CD4-positive, alpha-beta T cell treated with Interleukin-12 subunit alpha and Interleukin-12 subunit beta, for 1 hour (primary cell): ENCODE data around the gene CBLN1.
A peak's percentile ranks its signal among the peaks of the same experiment; 100 is the strongest.

Source experiments
- DNase-seq: peaks from one replicate; pipeline ENCODE4 v3.0.0-alpha.2; 2020

The CBLN1 gene

GRCh38 chr16:49281480-49281842 lies at the start of gene CBLN1:
CBLN1 (minus strand) TSS chr16:49281838; CDS start chr16:49281465, 373 bp downstream.
- DNase-seq: no peak

DNA sequence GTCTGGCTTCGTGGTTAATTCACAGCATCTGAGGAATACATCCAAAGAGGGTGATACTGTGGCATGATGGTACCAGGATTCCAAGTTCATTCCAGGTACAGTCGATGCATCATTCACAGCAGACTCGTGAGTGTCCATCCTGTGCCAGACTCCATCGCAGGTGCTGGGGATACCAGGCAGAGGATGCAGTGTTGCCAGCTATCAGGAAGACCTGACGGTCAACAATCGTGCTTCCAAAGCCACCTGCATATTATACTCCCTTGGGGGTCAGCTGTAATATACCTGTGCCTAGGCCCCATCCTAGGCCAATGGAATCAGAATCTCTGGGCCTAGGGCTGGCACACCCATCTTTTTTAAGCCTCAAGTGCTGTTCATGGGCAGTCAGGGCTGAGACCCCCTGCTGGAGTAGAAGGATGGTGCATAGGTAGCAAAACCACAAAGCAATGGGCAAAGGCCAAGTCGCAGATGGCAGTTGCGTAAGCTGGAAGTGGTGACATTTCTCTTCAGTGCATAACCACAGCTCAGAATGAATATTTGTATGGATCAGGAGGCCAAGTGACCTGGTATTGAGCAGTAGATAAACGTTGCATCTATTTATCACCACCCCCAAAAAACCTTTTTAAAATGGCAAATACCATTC lies 49.0 kb upstream of the CBLN1 start:
- no peak for DNase-seq

- DNase-seq: no peak
These were observed 46.7 kb upstream of the CBLN1 start for GRCh38 chr16:49328325-49328724.

GRCh38 chr16:49327466-49327865 lies 45.8 kb upstream of the CBLN1 start:
- DNase-seq: no peak

DNA sequence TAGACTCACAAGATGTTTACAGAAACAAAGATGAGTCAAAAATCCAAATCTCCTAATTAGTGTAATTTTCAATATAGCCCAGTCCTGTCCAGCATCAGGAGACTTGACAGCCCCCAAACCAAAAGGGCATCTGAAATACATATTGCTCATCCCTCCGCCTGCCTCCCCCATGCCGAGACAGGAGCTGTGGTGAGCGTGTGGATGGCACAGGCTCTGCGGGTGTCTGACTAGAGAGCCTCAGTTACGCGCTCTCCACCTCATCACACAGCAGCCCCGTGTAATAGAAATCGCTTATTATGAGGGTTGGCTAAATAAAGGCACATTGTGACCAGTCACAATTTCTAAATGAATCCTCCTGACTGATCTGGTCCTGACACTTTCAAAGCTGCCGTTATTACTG lies 43.1 kb upstream of the CBLN1 start:
- DNase-seq: no peak

GRCh38 chr16:49315602-49316001 lies 34.0 kb upstream of the CBLN1 start:
- DNase-seq: no peak

- no peak for DNase-seq
These were observed 30.8 kb upstream of the CBLN1 start for GRCh38 chr16:49312389-49312985.

GRCh38 chr16:49311823-49312222 lies 30.2 kb upstream of the CBLN1 start:
- DNase-seq: no peak

DNA sequence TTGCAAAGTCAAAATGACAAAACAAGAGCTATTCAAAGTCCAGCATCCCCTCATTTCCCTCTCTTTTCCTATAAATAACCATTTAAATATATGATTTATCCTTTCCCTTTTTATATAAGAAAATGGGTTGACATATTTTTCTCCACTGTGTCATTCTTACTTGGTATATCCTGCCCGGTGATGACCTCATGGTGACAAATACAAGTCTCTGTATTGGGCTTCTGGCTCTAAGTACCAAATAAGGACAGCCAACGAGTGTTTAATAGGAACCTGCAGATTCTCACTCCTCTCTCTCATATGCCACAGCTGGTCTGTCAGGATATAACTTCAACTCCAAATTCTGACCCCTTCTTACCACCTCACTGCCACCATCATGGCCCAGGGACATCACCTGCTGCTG lies 25.5 kb upstream of the CBLN1 start:
- no peak for DNase-seq

- no peak for DNase-seq
These were observed 23.8 kb upstream of the CBLN1 start for GRCh38 chr16:49305406-49305805.

DNA sequence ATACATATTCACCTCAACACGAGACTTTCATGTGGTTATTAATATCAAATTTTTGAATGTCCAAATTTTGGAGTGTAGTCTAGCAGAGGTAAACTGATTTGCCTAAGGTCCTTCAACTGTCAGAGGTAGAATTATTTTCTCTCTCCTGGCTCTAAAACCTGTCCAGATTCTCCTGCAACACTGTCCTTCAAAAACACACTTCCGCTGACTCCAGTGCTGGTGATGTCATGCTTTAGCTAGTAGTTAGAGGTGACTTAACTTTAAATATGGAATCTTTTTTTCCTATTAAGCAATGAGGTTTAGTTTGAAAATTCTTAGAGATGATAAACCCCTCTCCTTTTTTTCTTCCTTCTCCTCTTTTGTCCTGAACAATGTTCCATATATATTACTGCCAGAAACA lies 10.8 kb upstream of the CBLN1 start:
- no peak for DNase-seq

GRCh38 chr16:49287572-49287971 lies 5.9 kb upstream of the CBLN1 start:
- no peak for DNase-seq

- DNase-seq: no peak
These were observed 3.3 kb upstream of the CBLN1 start for GRCh38 chr16:49284962-49285361.

- no peak for DNase-seq
These were observed 1.9 kb upstream of the CBLN1 start for GRCh38 chr16:49283376-49284049.

DNA sequence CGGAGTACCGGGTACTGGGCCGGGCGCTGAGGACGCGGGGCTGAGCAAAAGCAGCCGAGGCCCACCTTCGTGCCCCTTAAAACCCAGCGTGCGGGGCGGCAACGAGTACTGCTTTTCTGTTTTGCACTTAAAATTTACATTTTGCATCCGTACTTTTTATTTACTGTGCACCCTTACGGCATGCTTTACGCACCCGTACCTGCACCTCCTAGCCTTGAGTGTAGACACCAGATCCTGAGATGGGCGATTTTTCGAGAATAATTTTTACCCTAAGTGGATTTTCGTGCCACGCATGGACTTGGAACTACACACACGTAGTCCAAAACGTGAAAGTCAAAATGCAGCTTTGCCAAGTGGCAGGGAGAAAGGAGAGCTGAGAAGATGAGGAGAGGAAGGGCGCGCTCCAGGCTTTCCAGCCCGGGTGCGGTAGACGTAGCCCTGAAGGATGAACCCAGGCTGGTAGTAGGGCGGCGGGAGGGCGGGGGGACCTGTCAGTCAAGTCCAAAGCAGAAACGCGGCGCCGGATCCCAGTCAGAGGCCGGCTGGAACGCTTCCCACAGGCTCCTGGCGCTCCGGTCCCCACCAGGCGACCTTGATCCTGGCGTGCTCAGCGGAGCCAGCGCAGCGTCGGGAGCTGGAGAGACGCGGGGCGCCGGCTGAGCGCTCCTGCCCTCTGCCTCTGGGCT lies 1.2 kb upstream of the CBLN1 start:
- no peak for DNase-seq

DNA sequence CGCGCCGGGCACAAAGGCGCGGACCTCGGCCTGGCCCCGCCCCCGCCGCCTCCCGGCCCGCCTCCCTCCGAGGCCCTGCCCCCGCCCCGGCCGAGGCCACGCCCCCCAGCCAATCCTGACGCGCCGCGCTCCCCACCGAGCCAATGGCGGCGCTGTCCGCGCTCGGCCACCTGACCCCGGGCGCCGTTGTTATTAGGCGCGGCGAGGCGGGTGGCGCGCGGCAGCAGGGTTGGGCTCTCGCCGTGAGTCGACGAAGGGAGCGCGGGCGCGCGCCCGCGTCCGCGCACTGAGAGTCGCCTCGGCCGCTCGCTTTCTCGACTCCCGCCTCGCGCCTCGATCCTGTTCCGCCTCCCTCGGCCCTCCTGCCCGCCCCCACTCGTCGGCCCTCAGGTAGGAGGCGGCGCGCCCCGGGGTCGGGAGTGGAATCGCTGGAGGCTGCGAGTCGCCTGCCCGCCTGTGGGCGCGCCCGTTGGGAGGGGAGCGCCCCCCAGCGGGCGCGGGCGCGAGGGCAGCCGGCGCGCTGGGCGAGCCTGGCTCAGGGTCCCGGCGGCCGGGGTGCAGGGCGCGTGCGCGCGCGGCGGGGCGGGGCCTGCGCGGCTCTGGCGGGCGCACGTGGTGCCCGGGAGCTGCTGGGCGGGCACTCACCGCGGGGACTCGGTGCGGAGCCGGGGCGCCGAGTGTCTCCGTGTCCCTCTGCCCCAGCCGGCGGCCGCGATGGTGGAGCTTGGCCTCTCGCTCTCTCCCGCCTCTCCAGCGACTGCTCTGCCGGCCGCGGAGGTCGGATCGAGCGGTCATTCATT lies 405 bp upstream of the CBLN1 start:
- DNase-seq: peak; percentile 27

GRCh38 chr16:49280841-49281371 lies 732 bp downstream of the CBLN1 start:
- no peak for DNase-seq

- DNase-seq: no peak
These were observed 1.4 kb downstream of the CBLN1 start for GRCh38 chr16:49280105-49280741.

GRCh38 chr16:49278944-49279725 lies 2.5 kb downstream of the CBLN1 start:
- DNase-seq: no peak

DNA sequence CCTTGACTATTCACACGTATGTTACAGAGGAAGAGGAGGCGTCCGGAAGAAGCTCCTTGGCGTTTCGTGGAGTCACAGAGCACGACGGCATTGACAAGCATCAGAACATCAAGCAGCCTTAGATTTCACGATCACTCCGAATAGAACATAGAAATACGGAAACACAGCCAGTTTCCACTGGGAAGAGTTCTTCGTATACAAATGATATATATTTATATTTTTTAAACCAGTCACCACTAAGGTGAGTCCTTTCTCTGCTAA lies 3.1 kb downstream of the CBLN1 start:
- DNase-seq: no peak

DNA sequence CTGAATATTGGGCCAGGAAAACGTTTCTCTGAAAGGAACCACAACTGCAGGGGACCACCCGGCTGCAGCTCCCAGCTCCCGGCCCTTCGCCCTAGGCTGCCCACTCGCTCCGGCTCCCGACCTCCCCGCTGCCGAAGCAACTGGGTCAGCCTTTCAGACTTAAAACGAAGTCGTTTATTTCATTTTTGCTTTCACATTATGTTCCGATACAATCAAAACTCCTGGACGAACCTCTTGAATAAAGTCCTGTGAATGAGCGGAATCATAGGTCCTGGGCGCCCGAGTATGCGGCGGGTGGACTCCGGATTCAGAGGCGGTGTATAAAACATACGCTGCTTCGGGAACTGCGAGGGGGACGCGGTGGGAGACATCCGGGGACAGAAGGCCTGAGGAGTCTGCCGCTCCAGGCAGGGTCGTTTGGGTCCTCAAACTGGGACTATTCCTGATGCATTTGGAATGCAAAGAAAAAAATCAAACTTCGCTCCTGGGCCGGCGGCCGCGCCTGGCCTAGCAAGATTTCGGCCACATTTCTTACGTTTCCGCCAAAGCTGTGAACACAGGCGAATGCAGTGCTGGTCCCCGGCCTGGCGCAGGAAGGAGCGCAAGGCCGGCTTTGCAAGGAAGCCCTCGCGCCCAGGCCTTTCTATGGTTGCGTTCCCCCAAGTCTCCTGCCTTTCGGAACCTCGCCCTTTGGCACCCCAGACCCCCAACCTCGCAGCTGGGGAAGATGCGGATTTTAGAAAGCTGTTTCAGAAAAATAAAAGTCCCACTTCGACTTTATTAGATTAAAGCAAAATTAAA lies 3.7 kb downstream of the CBLN1 start:
- DNase-seq: no peak
